CD4-positive, alpha-beta memory T cell (primary cell): ENCODE measurements around the gene ABHD11. TPM values are rescaled to one million over a fixed set of nuclear protein-coding genes. Genes with fewer than 3 reads are reported as not detected.

Source experiments
- CTCF ChIA-PET: fragments of 350-600 bp; sonication (Branson Sonifier 250); formaldehyde crosslinking; loops from one replicate; lab custom pipeline; 2021; ENCODE audit warnings: inconsistent platforms; ENCODE audit not compliant: partially characterized antibody; lab: Charles Lee
- POLR2A ChIA-PET: fragments of 350-600 bp; sonication (Branson Sonifier 250); formaldehyde crosslinking; loops from one replicate; lab custom pipeline; 2021; ENCODE audit not compliant: partially characterized antibody; lab: Charles Lee
- DNase-seq, 5 donors: peaks; one replicate each; pipeline versions ENCODE4 v3.0.0 to v3.0.0-alpha.2; 2020 to 2022; ENCODE audit warnings: mixed read lengths in 1 of 5
- H3K27ac ChIP-seq: one replicate; pipeline ENCODE4 v1.7.0; 2013; ENCODE audit warnings: low read depth, low read length
- H3K27me3 ChIP-seq: 2 replicates; pipeline ENCODE4 v1.7.0; 2013; ENCODE audit warnings: mild to moderate bottlenecking, low read length, moderate library complexity; ENCODE audit not compliant: insufficient read depth
- H3K36me3 ChIP-seq: 2 replicates; pipeline ENCODE4 v1.7.0; 2013; ENCODE audit warnings: mild to moderate bottlenecking, low read length, moderate library complexity; ENCODE audit not compliant: insufficient read depth
- H3K4me1 ChIP-seq: 2 replicates; pipeline ENCODE4 v1.7.0; 2013; ENCODE audit warnings: mild to moderate bottlenecking, low read length, moderate library complexity; ENCODE audit not compliant: insufficient read depth
- H3K4me3 ChIP-seq, 2 donors: one replicate each; pipeline ENCODE4 v1.7.0; 2013; ENCODE audit warnings: low read length in 2 of 2, mild to moderate bottlenecking in 1 of 2
- H3K9me3 ChIP-seq, 2 donors: one replicate each; pipeline ENCODE4 v1.7.0; 2013; ENCODE audit warnings: low read length in 2 of 2, control low read depth in 1 of 2; ENCODE audit not compliant: control insufficient read depth in 1 of 2
- H3K27ac Mint-ChIP-seq, 7 donors: one replicate each; pipeline ENCODE4 v1.8.0; 2020 to 2021; ENCODE audit warnings: mixed read lengths in 7 of 7, mild to moderate bottlenecking in 6 of 7, inconsistent platforms in 3 of 7, moderate library complexity in 3 of 7
- H3K27me3 Mint-ChIP-seq, 2 donors: one replicate each; pipeline ENCODE4 v1.8.0; 2020 to 2021; ENCODE audit warnings: mixed read lengths in 2 of 2
- H3K36me3 Mint-ChIP-seq, 2 donors: one replicate each; pipeline ENCODE4 v1.8.0; 2020 to 2021; ENCODE audit warnings: mixed read lengths in 2 of 2, inconsistent platforms in 1 of 2, mild to moderate bottlenecking in 1 of 2
- H3K4me1 Mint-ChIP-seq, 4 donors: one replicate each; pipeline ENCODE4 v1.8.0; 2020 to 2021; ENCODE audit warnings: mixed read lengths in 4 of 4, mild to moderate bottlenecking in 1 of 4
- H3K4me3 Mint-ChIP-seq, 8 donors: one replicate each; pipeline ENCODE4 v1.8.0; 2020 to 2021; ENCODE audit warnings: mixed read lengths in 8 of 8, mild to moderate bottlenecking in 7 of 8, moderate library complexity in 6 of 8, inconsistent platforms in 3 of 8
- H3K9me3 Mint-ChIP-seq, 8 donors: one replicate each; pipeline ENCODE4 v1.8.0; 2020 to 2021; ENCODE audit warnings: mixed read lengths in 8 of 8, mild to moderate bottlenecking in 5 of 8, inconsistent platforms in 3 of 8, moderate library complexity in 1 of 8
- intact Hi-C: fragments of 100-400 bp; cut with micrococcal nuclease; formaldehyde crosslinking; loops from one replicate; pipeline ENCODE4 v1.15.1; 2023
- polyA plus RNA-seq, 2 donors: library from polyadenylated mRNA; unstranded; fragments of 300-500 nt; fragmentation: Illumina TruSeq; gene quantifications; one replicate each; pipeline ENCODE4 v1.2.3, GENCODE V29; 2021
- total RNA-seq, 2 experiments: library from RNA; stranded (reverse); gene quantifications; one replicate each; pipeline ENCODE4 v1.2.3, GENCODE V29; 2021

The ABHD11 gene
- total and polyA plus RNA-seq, 4 experiments from 2014 or later: 7.4 to 23.9 (median 17.7) TPM

DNA sequence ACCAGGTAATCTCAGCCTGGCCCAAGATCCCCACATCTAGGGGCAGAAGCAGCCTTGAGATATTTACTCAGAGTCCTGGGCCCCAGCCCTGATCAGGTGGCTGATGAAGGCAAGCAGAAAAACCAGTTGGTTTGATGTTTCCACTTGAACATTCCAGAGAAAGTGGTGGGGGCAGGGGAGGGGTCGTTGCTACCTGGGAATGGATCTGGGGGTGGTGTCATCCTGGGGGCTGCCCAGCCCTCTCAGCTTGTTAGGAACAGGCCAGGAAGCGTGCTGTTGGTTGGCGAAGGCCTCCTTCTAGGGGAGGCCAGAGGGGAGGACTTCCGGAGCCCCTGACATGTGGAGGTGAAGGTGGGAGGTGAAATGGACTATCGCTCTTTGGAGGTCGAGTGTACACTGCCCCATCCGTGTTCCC is 3.7 kb upstream of the ABHD11 start:
- Mint-ChIP-seq H3K27me3 (no peaks in the 10 kb centered on the region), H3K9me3 (no peaks in the 10 kb centered on the region), H3K36me3 (peaks cover 0 to 4% of the 10 kb centered on the region in 2 donors), H3K4me3 (no peak overlapping the region), H3K4me1 (peaks cover 2 to 9% (median 6%) of the 10 kb centered on the region in 4 donors), H3K27ac (no peak overlapping the region)
- DNase-seq: no peak
- Histone ChIP-seq H3K36me3 (no peaks in the 10 kb centered on the region), H3K9me3 (no peaks in the 10 kb centered on the region), H3K4me3 (no peak overlapping the region), H3K4me1 (peaks cover 12% of the 10 kb centered on the region), H3K27me3 (no peaks in the 10 kb centered on the region), H3K27ac (no peak overlapping the region)
- intact Hi-C loops: no loop called here
- POLR2A ChIA-PET: no interaction called here
- CTCF ChIA-PET: no interaction called here

DNA sequence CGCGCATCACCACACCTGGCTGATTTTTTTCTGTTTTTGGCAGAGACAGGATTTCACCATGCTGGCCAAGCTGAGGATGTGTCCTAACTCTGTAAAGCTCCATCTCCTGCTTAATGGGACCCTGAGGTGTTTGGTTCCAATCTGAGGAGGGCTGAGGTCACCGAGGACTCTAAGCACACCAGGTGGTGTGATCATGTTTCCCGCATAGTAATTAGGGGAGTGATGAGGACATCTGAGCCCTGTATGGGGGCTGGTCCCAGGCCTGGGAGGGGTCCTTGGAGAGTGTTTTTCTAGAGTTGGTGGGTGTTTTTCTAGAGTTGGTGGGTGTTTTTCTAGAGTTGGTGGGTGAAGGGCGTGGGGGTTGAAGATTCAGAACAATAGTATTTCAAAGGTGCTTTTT is 3.0 kb upstream of the ABHD11 start:
- Histone ChIP-seq H3K9me3 (no peaks in the 10 kb centered on the region), H3K4me3 (no peak overlapping the region), H3K36me3 (no peaks in the 10 kb centered on the region), H3K27me3 (no peaks in the 10 kb centered on the region), H3K4me1 (peaks cover 13% of the 10 kb centered on the region), H3K27ac (no peak overlapping the region)
- peaks cover 0 to 4% of the 10 kb centered on the region in 2 donors for H3K36me3 Mint-ChIP-seq
- no peaks in the 10 kb centered on the region for H3K9me3 Mint-ChIP-seq
- intact Hi-C loops: no loop called here
- no peaks in the 10 kb centered on the region for H3K27me3 Mint-ChIP-seq
- peaks cover 2 to 14% (median 7%) of the 10 kb centered on the region in 4 donors for H3K4me1 Mint-ChIP-seq
- POLR2A ChIA-PET: no interaction called here
- CTCF ChIA-PET: no interaction called here
- peak overlapping the region in 1 of 7 donors; percentile 35 for H3K27ac Mint-ChIP-seq
- peak overlapping the region in 1 of 8 donors; percentile 21 for H3K4me3 Mint-ChIP-seq
- no peak for DNase-seq

DNA sequence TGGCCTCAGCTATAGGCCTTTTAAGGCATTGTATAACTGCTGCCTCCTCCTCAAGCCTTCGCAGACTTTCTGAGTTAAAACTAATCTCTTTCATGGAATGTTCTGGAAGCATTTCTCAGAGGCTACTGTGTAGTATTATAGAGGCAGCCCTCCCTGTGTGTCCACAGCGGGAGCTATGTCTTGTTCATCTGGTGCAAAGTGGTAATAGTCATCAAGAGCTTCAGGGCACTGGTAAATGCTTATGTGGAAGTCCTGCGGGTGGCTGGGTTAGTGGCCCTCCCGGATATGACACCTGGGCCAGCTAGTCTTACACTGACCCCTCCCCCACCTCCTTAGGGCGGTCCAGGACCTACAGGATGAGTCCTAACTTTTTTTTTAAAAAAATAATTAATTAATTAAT is 2.2 kb upstream of the ABHD11 start:
- no peaks in the 10 kb centered on the region for H3K9me3 ChIP-seq
- no peak for DNase-seq
- POLR2A ChIA-PET: no interaction called here
- H3K27me3 Mint-ChIP-seq: no peaks in the 10 kb centered on the region
- intact Hi-C loops: no loop called here
- H3K27ac ChIP-seq: no peak overlapping the region
- H3K9me3 Mint-ChIP-seq: no peaks in the 10 kb centered on the region
- H3K27ac Mint-ChIP-seq: peak overlapping the region in 3 of 7 donors; percentile 29 to 87 (median 33)
- peaks cover 13% of the 10 kb centered on the region for H3K4me1 ChIP-seq
- H3K36me3 Mint-ChIP-seq: peaks cover 0 to 7% of the 10 kb centered on the region in 2 donors
- H3K4me3 Mint-ChIP-seq: peak overlapping the region in 6 of 8 donors; percentile 23 to 45 (median 38)
- H3K27me3 ChIP-seq: no peaks in the 10 kb centered on the region
- H3K4me3 ChIP-seq: no peak overlapping the region
- CTCF ChIA-PET: interaction anchor here (2.6 to 9.7 kb wide), 2 partner anchors 115 to 135 kb away, joined by 16 to 142 read pairs; no protein-coding TSS in a partner anchor
- no peaks in the 10 kb centered on the region for H3K36me3 ChIP-seq
- peaks cover 2 to 16% (median 7%) of the 10 kb centered on the region in 4 donors for H3K4me1 Mint-ChIP-seq

GRCh38 chr7:73740212-73740611 is 1.6 kb upstream of the ABHD11 start:
- H3K4me1 Mint-ChIP-seq: peaks cover 2 to 17% (median 7%) of the 10 kb centered on the region in 4 donors
- Histone ChIP-seq H3K4me1 (peaks cover 13% of the 10 kb centered on the region), H3K27ac (no peak overlapping the region), H3K9me3 (no peaks in the 10 kb centered on the region), H3K27me3 (no peaks in the 10 kb centered on the region), H3K36me3 (no peaks in the 10 kb centered on the region), H3K4me3 (no peak overlapping the region)
- ChIA-PET CTCF (interaction anchor here (2.6 to 9.7 kb wide), 2 partner anchors 116 to 135 kb away, joined by 16 to 142 read pairs; no protein-coding TSS in a partner anchor), POLR2A (no interaction called here)
- intact Hi-C loops: no loop called here
- H3K27me3 Mint-ChIP-seq: no peaks in the 10 kb centered on the region
- peaks cover 0 to 7% of the 10 kb centered on the region in 2 donors for H3K36me3 Mint-ChIP-seq
- peak overlapping the region in 7 of 8 donors; percentile 23 to 65 (median 41) for H3K4me3 Mint-ChIP-seq
- no peak for DNase-seq
- H3K27ac Mint-ChIP-seq: peak overlapping the region in 3 of 7 donors; percentile 29 to 87 (median 33)
- no peaks in the 10 kb centered on the region for H3K9me3 Mint-ChIP-seq

DNA sequence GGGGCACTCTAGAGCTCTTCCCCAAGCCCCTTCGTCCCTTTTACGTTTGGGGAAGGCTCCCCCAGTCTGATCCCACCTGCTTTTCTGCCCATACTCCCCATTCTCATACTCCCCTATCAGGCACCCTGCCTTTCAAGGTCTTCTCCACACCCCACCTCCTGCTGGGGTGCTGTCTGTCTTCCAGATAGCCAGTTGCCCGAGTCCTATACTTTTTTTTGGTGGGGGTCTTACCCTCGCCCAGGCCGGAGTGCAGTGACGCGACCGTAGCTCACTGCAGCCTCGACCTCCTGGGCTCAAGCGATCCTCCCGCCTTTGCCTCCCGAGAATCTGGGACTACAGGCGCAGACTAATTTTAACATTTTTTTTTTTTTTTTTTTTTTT is 775 bp upstream of the ABHD11 start:
- H3K27me3 Mint-ChIP-seq: no peaks in the 10 kb centered on the region

GRCh38 chr7:73738220-73738611 is 386 bp downstream of the ABHD11 start:
- Histone ChIP-seq H3K27me3 (no peaks in the 10 kb centered on the region), H3K27ac (peak overlapping the region; percentile 75), H3K4me1 (peaks cover 21% of the 10 kb centered on the region), H3K9me3 (no peaks in the 10 kb centered on the region), H3K36me3 (no peaks in the 10 kb centered on the region), H3K4me3 (peak overlapping the region; percentile 65 to 78)
- POLR2A ChIA-PET: interaction anchor here (0.6 to 2.1 kb wide), 13 partner anchors 8 to 909 kb away, joined by 3 to 12 read pairs (median 5); partner anchors contain the start of genes BAZ1B, METTL27, STX1A and TBL2
- peaks cover 6 to 26% (median 13%) of the 10 kb centered on the region in 4 donors for H3K4me1 Mint-ChIP-seq
- H3K9me3 Mint-ChIP-seq: no peaks in the 10 kb centered on the region
- H3K36me3 Mint-ChIP-seq: peaks cover 0 to 7% of the 10 kb centered on the region in 2 donors
- CTCF ChIA-PET: interaction anchor here (0.9 to 9.7 kb wide), 5 partner anchors 13 to 133 kb away, joined by 3 to 142 read pairs (median 5); no protein-coding TSS in a partner anchor
- peak overlapping the region in 6 of 7 donors; percentile 75 to 94 (median 90) for H3K27ac Mint-ChIP-seq
- intact Hi-C loops: loop anchor here (1.0 to 2.0 kb wide), 7 partner anchors 19 to 909 kb away; partner anchors contain the start of genes BAZ1B, BCL7B, BUD23 and DNAJC30
- H3K4me3 Mint-ChIP-seq: peak overlapping the region; percentile 88 to 95 (median 91)
- H3K27me3 Mint-ChIP-seq: no peaks in the 10 kb centered on the region
- DNase-seq: peak in 3 of 5 donors; percentile 33 to 51 (median 36)

More for the DNA sequence above, 775 bp upstream of the ABHD11 start:
- ChIA-PET CTCF (interaction anchor here (0.7 to 9.7 kb wide), 6 partner anchors 12 to 134 kb away, joined by 3 to 142 read pairs (median 5); no protein-coding TSS in a partner anchor), POLR2A (interaction anchor here (0.9 to 2.1 kb wide), 9 partner anchors 8 to 219 kb away, joined by 3 to 12 read pairs (median 5); partner anchors contain the start of genes BAZ1B, STX1A, TBL2 and VPS37D)
- no peak for DNase-seq
- peak overlapping the region; percentile 86 to 95 (median 90) for H3K4me3 Mint-ChIP-seq
- Histone ChIP-seq H3K4me3 (peak overlapping the region; percentile 54 to 78), H3K9me3 (no peaks in the 10 kb centered on the region), H3K27me3 (no peaks in the 10 kb centered on the region), H3K27ac (peak overlapping the region; percentile 75), H3K36me3 (no peaks in the 10 kb centered on the region), H3K4me1 (peaks cover 20% of the 10 kb centered on the region)
- H3K9me3 Mint-ChIP-seq: no peaks in the 10 kb centered on the region
- H3K27ac Mint-ChIP-seq: peak overlapping the region; percentile 89 to 96 (median 94)
- H3K36me3 Mint-ChIP-seq: peaks cover 0 to 7% of the 10 kb centered on the region in 2 donors
- intact Hi-C loops: loop anchor here (1.0 to 2.0 kb wide), 4 partner anchors 72 to 911 kb away; partner anchors contain the start of genes BAZ1B, METTL27, TYW1B and VPS37D
- H3K4me1 Mint-ChIP-seq: peaks cover 6 to 25% (median 13%) of the 10 kb centered on the region in 4 donors
